Brain microvascular endothelial cell (primary cell): Measurements from ENCODE around the gene PSMB5.

Source experiments
- DNase-seq: peaks from one replicate; pipeline ENCODE4 v3.0.0-alpha.2; 2020
- H3K27ac ChIP-seq: fragments of 250-450 bp; sonication (Bioruptor Pico); 2 replicates; pipeline ENCODE4 v1.5.1; 2020; ENCODE audit warnings: mild to moderate bottlenecking, moderate library complexity
- H3K27me3 ChIP-seq: fragments of 250-450 bp; sonication (Bioruptor Pico); replicated peaks from 2 replicates; pipeline ENCODE4 v1.5.1; 2020; ENCODE audit warnings: mild to moderate bottlenecking
- H3K36me3 ChIP-seq: fragments of 250-450 bp; sonication (Bioruptor Pico); replicated peaks from 2 replicates; pipeline ENCODE4 v1.5.1; 2020; ENCODE audit warnings: mild to moderate bottlenecking
- H3K4me3 ChIP-seq: 2 replicates; pipeline ENCODE4 v1.5.1; 2011; ENCODE audit warnings: low read depth, mild to moderate bottlenecking, control low read depth, low read length, moderate library complexity
- in situ Hi-C: cut with HindIII; loops from 2 replicates; pipeline ENCODE4 v1.10.0; 2017; ENCODE audit warnings: low sequenced_read_pairs, low pct_ligation_motif_present
- TF ChIP-seq, protein P1 (sequence below): IDR thresholded peaks from 2 replicates; pipeline ENCODE4 v1.5.1; 2011; ENCODE audit warnings: low read depth, mild to moderate bottlenecking, moderate library complexity, low read length, control low read depth, inconsistent platforms; ENCODE audit errors: missing control alignments

PSMB5 gene

DNA sequence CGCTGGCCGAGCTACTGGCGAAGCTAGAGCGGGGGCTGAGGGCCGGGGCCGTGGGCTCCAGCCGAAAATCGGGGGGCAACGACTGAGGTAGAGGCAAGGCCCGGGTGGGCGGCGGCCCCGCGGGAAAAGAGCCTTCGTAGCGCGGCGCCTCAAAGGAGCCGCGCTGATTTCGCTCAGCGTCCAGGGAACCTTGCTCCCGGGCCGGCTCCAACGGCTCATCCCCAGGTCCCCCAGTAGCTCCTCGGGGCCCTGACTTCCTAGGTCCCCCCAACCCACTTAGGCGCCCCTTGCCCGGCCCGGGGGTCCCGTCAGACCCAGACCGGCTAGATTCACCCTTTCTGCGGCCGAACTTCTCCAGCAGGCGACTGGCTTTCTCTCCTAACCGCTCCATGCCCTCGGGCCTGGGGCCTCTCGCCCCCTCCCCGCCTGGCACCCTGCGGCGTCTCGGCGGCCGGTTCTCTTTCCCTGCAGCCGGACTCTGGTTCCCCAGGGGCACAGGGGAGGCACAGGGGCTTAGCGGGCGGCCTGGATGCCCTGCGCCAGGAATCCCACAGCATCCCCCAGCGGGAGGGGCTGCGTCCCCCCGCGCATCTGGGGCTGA is 52.7 kb downstream of the PSMB5 start:
- H3K27ac ChIP-seq, result peak overlapping the region; percentile 48

DNA sequence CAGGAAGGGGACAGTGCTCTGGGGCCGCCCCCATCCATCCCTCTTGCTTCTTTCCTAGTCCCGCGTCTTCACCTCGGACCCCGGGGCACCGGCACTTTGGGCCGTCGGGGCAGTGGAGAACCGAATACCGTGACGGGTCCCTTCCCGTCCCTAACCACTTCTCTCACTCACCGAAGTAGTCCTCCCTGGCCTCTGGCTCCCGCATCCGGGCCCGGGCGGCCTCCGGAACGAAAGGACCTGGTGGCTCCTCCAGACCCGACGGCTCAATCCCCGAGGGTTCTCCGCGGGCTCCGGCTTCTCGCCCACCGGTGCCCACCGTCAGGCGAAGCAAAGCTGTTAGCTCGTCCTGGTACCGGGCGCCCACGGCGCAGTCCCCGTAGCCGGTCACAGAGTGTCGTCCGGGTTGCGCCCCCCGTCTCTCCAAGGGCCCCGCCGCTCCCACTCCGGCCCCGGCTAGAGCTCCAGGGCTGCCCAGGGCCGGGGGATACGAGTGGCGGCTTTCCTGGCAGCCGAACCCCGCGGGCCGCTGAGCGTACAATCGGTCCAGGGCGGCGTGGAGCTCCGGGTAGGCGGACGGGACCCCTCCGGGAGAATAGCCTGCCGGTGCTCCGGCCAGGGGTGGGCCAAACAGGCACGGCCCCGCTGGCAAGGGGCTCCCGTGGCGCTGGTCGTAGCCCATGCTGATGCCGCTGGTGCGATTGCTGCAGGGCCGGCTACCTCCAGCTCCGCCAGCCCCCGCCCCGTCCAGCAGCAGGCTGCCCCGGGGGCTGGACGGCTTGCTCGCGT is 53.4 kb downstream of the PSMB5 start:
- in situ Hi-C loops, result loop anchor here (10.0 kb wide), 1 partner anchor 64 kb away; the partner anchor contains the start of gene PSMB11
- TF ChIP-seq, protein P1, sequence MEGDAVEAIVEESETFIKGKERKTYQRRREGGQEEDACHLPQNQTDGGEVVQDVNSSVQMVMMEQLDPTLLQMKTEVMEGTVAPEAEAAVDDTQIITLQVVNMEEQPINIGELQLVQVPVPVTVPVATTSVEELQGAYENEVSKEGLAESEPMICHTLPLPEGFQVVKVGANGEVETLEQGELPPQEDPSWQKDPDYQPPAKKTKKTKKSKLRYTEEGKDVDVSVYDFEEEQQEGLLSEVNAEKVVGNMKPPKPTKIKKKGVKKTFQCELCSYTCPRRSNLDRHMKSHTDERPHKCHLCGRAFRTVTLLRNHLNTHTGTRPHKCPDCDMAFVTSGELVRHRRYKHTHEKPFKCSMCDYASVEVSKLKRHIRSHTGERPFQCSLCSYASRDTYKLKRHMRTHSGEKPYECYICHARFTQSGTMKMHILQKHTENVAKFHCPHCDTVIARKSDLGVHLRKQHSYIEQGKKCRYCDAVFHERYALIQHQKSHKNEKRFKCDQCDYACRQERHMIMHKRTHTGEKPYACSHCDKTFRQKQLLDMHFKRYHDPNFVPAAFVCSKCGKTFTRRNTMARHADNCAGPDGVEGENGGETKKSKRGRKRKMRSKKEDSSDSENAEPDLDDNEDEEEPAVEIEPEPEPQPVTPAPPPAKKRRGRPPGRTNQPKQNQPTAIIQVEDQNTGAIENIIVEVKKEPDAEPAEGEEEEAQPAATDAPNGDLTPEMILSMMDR, result no peak
- Histone ChIP-seq H3K27ac (peak overlapping the region; percentile 6), H3K4me3 (peak overlapping the region; percentile 83), H3K27me3 (no peaks in the 10 kb centered on the region), H3K36me3 (no peaks in the 10 kb centered on the region)
- no peak for DNase-seq

More for the DNA sequence above, 52.7 kb downstream of the PSMB5 start:
- peak overlapping the region; percentile 83 for H3K4me3 ChIP-seq
- H3K27me3 ChIP-seq, result no peaks in the 10 kb centered on the region
- no peaks in the 10 kb centered on the region for H3K36me3 ChIP-seq
- no peak for DNase-seq
- in situ Hi-C loops, result loop anchor here (10.0 kb wide), 1 partner anchor 63 kb away; the partner anchor contains the start of gene PSMB11
- TF ChIP-seq, protein P1, result no peak

DNA sequence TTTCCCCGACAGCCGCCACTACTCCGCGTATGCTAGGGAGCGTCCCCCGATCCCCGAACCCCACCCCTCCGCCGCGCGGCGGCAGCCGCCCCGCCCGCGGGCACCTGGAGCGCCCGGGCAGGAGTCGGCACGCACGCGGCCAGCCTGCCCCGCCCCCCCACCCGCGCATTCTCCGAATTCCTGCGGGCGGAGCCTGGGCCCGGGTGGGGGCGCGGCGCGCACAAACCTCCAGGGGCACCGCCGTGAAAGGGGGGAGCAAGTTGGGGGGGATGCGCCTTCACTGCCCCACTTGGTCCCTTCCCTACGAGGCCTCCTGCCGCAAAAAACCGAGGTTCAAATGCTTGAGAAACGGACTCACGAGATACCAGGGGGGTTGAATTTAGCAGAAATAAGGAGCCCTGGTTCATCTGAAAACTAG is 54.0 kb downstream of the PSMB5 start:
- H3K27me3 ChIP-seq, result no peaks in the 10 kb centered on the region
- H3K4me3 ChIP-seq, result peak overlapping the region; percentile 83
- no peak overlapping the region for H3K27ac ChIP-seq
- in situ Hi-C loops, result loop anchor here (10.0 kb wide), 1 partner anchor 64 kb away; the partner anchor contains the start of gene PSMB11
- H3K36me3 ChIP-seq, result no peaks in the 10 kb centered on the region
- no peak for DNase-seq
- TF ChIP-seq, protein P1, result no peak

DNA sequence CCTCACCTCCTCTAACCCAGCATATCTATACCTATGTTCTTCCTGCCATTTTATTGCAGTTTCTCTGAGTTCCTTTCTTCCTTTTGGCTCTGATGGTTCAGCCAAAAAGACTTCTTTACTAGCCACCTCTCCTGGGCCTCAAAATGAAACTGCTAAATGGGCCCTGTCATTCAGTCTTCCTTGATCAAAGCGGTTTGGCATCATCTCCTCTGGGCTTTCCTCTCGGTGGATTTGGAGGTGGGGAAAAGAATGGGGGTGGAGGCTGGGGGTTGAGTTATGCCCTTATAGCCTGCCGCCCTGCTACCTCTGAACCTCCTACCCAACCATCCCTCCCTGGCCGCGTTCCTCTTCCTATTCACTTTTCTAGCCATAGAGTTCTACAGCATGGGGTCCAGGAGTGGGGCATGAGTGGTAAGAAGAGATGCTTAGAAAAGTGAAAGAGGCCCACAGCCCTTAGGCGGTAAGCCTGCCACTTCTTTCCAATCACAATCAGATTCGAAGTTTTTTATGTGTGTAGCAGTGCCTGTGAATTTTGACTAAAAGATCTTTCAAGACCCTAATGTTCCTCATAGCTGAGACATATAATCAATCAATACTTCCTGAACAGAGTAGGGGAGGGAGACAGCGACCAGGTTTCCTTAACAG is 54.8 kb downstream of the PSMB5 start:
- TF ChIP-seq, protein P1, result no peak
- DNase-seq, result no peak
- Histone ChIP-seq H3K27me3 (no peaks in the 10 kb centered on the region), H3K36me3 (no peaks in the 10 kb centered on the region), H3K4me3 (peak overlapping the region; percentile 83), H3K27ac (no peak overlapping the region)
- in situ Hi-C loops, result loop anchor here (10.0 kb wide), 1 partner anchor 65 kb away; the partner anchor contains the start of gene PSMB11

DNA sequence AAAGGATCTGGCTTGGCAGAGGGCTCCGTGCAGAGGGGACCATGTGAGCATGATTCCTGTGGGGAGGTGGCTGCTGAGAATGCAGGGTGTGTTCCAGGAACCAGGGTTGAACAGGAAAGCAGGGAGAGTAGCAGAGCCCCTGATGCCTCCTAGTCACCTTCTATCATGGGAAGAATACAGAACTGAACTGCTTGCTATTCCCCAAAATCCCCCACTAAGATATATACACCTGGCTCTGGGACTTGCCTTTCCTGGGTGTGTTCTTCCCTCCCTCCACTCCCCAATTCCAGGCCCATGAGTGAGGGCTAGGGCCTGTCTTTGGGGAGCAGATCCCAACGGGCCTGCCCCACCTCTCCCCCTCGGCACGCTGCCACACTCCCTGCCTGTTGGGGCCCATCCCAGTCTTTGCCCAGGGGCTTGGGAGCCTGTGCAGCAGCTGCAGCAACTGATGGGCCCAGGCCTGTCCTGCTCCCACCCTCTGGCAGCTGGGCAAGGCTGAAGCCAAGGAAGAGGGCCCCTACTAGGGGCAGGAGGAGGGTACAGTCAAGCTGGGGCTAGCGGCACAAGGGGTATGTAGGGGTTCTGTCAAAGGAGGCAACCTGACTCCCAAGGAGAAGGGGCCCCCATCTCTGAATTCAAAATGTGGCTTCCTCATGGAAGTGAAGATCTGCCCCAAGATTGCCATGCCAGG is 55.6 kb downstream of the PSMB5 start:
- Histone ChIP-seq H3K27me3 (no peaks in the 10 kb centered on the region), H3K4me3 (peak overlapping the region; percentile 15), H3K27ac (no peak overlapping the region), H3K36me3 (peaks cover 2% of the 10 kb centered on the region)
- TF ChIP-seq, protein P1, result no peak
- in situ Hi-C loops, result no loop called here
- no peak for DNase-seq
